ENCODE data around the gene PTPMT1. TPM values are rescaled to one million over a fixed set of nuclear protein-coding genes. Genes with fewer than 3 reads are reported as not detected.
A peak's percentile ranks its signal among the peaks of the same experiment; 100 is the strongest.

PTPMT1 gene
- total RNA-seq, 1 donor from 2014 or later = 60.4 TPM

DNA sequence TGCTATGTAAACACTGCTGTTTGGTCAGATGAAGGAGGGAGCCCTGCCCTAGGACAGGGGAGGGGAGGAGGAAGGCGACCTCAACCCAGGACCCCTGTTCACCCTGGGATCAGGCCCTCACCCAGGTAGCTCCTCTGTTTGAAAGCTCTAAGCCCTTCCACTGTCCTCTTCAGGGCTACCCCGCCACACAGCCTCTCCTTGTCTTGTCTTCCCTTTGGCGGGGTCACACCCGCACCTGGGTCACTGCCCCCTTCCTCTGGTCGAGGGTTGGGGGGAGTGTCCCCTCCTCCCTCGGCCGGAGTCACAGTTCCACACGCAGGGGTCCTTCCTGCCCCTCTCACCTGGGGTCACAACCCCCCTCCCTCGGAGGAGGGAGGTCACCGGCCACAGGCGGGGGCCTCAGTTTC is 463 bp upstream of the PTPMT1 start:
- no peaks in the 10 kb centered on the region for H3K9me3 ChIP-seq (ENCODE audit: low read depth)
- no peak overlapping the region for H3K9ac ChIP-seq
- H3K9me3 Mint-ChIP-seq = no peaks in the 10 kb centered on the region
- no peaks in the 10 kb centered on the region for H3K4me1 ChIP-seq
- peaks cover 30% of the 10 kb centered on the region for H3K79me2 ChIP-seq (ENCODE audit: low read depth)
- no peak overlapping the region for H3K27ac ChIP-seq
- peak overlapping the region; percentile 63 for H3K4me3 Mint-ChIP-seq
- H3K4me3 ChIP-seq = peak overlapping the region; percentile 73
- peaks cover 14% of the 10 kb centered on the region for H3K27me3 Mint-ChIP-seq (ENCODE audit: insufficient read depth, low read depth)
- no peak for DNase-seq (ENCODE audit: low spot score)
- H4K20me1 ChIP-seq (ENCODE audit: low read depth) = no peaks in the 10 kb centered on the region
- H3K4me1 Mint-ChIP-seq = peaks cover 5% of the 10 kb centered on the region
- peaks cover 4% of the 10 kb centered on the region for H3K36me3 Mint-ChIP-seq
- H3F3A ChIP-seq (ENCODE audit: low read depth) = peaks cover 5% of the 10 kb centered on the region
- no peaks in the 10 kb centered on the region for H3K27me3 ChIP-seq
- H3K4me2 ChIP-seq = peak overlapping the region; percentile 94
- no peak overlapping the region for H3K27ac Mint-ChIP-seq
- no peaks in the 10 kb centered on the region for H3K36me3 ChIP-seq
- peak overlapping the region; percentile 92 for H2AFZ ChIP-seq (replicated peaks)
- TF ChIP-seq, protein P1, sequence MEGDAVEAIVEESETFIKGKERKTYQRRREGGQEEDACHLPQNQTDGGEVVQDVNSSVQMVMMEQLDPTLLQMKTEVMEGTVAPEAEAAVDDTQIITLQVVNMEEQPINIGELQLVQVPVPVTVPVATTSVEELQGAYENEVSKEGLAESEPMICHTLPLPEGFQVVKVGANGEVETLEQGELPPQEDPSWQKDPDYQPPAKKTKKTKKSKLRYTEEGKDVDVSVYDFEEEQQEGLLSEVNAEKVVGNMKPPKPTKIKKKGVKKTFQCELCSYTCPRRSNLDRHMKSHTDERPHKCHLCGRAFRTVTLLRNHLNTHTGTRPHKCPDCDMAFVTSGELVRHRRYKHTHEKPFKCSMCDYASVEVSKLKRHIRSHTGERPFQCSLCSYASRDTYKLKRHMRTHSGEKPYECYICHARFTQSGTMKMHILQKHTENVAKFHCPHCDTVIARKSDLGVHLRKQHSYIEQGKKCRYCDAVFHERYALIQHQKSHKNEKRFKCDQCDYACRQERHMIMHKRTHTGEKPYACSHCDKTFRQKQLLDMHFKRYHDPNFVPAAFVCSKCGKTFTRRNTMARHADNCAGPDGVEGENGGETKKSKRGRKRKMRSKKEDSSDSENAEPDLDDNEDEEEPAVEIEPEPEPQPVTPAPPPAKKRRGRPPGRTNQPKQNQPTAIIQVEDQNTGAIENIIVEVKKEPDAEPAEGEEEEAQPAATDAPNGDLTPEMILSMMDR (IDR thresholded peaks at IDR 0.05) = no peak
- TF ChIP-seq EZH2phosphoT487 (IDR thresholded peaks at IDR 0.05) (no peak), EZH2 (IDR thresholded peaks at IDR 0.05) (no peak)

DNA sequence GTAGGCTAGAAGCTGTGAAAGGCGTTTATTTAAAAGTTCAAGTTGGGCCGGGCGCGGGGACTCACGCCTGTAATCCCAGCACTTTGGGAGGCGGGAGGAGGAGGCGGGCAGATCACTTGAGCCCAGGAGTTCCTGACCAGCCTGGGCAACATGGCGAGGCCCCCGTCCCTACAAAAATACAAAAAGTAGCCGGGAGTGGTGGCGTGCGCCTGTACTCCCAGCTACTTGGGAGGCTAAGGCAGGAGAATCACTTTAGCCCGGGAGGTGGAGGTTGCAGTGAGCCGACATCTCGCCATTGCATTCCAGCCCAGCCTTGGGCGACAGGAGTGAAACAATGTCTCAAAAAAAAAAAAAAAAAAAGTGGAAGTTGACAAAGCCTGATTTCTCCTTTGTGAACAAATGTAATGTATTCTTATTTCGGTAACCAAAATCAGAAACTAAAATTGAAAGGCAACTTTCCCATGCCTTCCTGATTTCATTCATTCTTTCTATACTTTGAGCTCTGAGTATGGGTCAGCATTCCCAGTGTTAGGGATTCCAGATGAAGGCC is 825 bp downstream of the PTPMT1 start:
- peaks cover 3% of the 10 kb centered on the region for H4K20me1 ChIP-seq (ENCODE audit: low read depth)
- H3K27ac Mint-ChIP-seq = no peak overlapping the region
- H3K4me3 Mint-ChIP-seq = peak overlapping the region; percentile 58
- no peaks in the 10 kb centered on the region for H3K9me3 ChIP-seq (ENCODE audit: low read depth)
- H2AFZ ChIP-seq (replicated peaks) = peak overlapping the region; percentile 92
- H3K4me2 ChIP-seq = peak overlapping the region; percentile 94
- H3K27me3 Mint-ChIP-seq (ENCODE audit: insufficient read depth, low read depth) = peaks cover 12% of the 10 kb centered on the region
- peaks cover 4% of the 10 kb centered on the region for H3K36me3 Mint-ChIP-seq
- TF ChIP-seq EZH2 (IDR thresholded peaks at IDR 0.05) (no peak), EZH2phosphoT487 (IDR thresholded peaks at IDR 0.05) (no peak)
- TF ChIP-seq, protein P1 (IDR thresholded peaks at IDR 0.05) = no peak
- H3K27me3 ChIP-seq = no peaks in the 10 kb centered on the region
- no peaks in the 10 kb centered on the region for H3K4me1 ChIP-seq
- H3K79me2 ChIP-seq (ENCODE audit: low read depth) = peaks cover 35% of the 10 kb centered on the region
- peak overlapping the region; percentile 73 for H3K4me3 ChIP-seq
- H3F3A ChIP-seq (ENCODE audit: low read depth) = peaks cover 10% of the 10 kb centered on the region
- peaks cover 6% of the 10 kb centered on the region for H3K4me1 Mint-ChIP-seq
- DNase-seq (ENCODE audit: low spot score) = no peak
- no peaks in the 10 kb centered on the region for H3K36me3 ChIP-seq
- no peaks in the 10 kb centered on the region for H3K9me3 Mint-ChIP-seq
- H3K27ac ChIP-seq = no peak overlapping the region
- H3K9ac ChIP-seq = peak overlapping the region; percentile 70

DNA sequence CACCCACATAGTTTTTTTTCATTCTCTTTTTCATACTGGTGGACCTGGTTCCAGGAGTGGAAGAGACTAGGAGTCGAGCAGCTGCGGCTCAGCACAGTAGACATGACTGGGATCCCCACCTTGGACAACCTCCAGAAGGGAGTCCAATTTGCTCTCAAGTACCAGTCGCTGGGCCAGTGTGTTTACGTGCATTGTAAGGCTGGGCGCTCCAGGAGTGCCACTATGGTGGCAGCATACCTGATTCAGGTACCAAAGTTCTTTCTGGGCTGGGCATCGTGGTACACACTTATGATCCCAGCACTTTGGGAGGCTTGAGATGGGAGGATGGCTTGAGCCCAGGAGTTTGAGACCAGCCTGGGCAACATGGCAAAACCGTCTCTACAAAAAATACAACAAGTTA is 4.2 kb downstream of the PTPMT1 start:
- no peaks in the 10 kb centered on the region for H3K9me3 ChIP-seq (ENCODE audit: low read depth)
- H3K27ac ChIP-seq = no peak overlapping the region
- Mint-ChIP-seq H3K27me3 (ENCODE audit: insufficient read depth, low read depth) (peaks cover 9% of the 10 kb centered on the region), H3K4me3 (no peak overlapping the region), H3K9me3 (no peaks in the 10 kb centered on the region), H3K36me3 (peaks cover 15% of the 10 kb centered on the region), H3K27ac (no peak overlapping the region), H3K4me1 (peaks cover 11% of the 10 kb centered on the region)
- H3K4me2 ChIP-seq = no peak overlapping the region
- no peaks in the 10 kb centered on the region for H3K27me3 ChIP-seq
- no peak overlapping the region for H2AFZ ChIP-seq (replicated peaks)
- no peaks in the 10 kb centered on the region for H3K4me1 ChIP-seq
- H3K79me2 ChIP-seq (ENCODE audit: low read depth) = peaks cover 35% of the 10 kb centered on the region
- no peak for TF ChIP-seq EZH2 (IDR thresholded peaks at IDR 0.05)
- TF ChIP-seq, protein P1 (IDR thresholded peaks at IDR 0.05) = no peak
- TF ChIP-seq EZH2phosphoT487 (IDR thresholded peaks at IDR 0.05) = no peak
- H3F3A ChIP-seq (ENCODE audit: low read depth) = peaks cover 6% of the 10 kb centered on the region
- DNase-seq (ENCODE audit: low spot score) = no peak
- peaks cover 4% of the 10 kb centered on the region for H4K20me1 ChIP-seq (ENCODE audit: low read depth)
- H3K9ac ChIP-seq = no peak overlapping the region
- peaks cover 5% of the 10 kb centered on the region for H3K36me3 ChIP-seq
- no peak overlapping the region for H3K4me3 ChIP-seq

Measured in neural progenitor cell (in vitro differentiated cells).